ENCODE measurements around the gene NTS. TPM values are rescaled to one million over a fixed set of nuclear protein-coding genes. Genes with fewer than 3 reads are reported as not detected.

The NTS gene
- total RNA-seq, 4 donors from 2014 or later = not detected

- DNase-seq = no peak
- Histone ChIP-seq H3K36me3 (no peaks in the 10 kb centered on the region), H3K9me3 (no peaks in the 10 kb centered on the region), H3K4me1 (no peaks in the 10 kb centered on the region), H3K27ac (no peak overlapping the region), H3K27me3 (no peaks in the 10 kb centered on the region), H3K4me3 (no peak overlapping the region)
- TF ChIP-seq POLR2A (IDR thresholded peaks at IDR 0.05) = no peak
- TF ChIP-seq EP300 (IDR thresholded peaks at IDR 0.05; ENCODE audit: low read depth) = no peak
- no peak for TF ChIP-seq POLR2AphosphoS5 (IDR thresholded peaks at IDR 0.05)
- TF ChIP-seq CTCF (IDR thresholded peaks at IDR 0.05) = no peak
- intact Hi-C loops (cut with DNase I; ENCODE audit: low total_unique reads) (no loop called here), in situ Hi-C loops (cut with MboI; ENCODE audit: low pct_ligation_motif_present in 1 of 4, low pct_unique_long_range_greater_than_20kb in 1 of 4, low sequenced_read_pairs in 3 of 4) (loop anchor here in 3 of 4 donors (25.0 kb wide), 3 partner anchors 270 to 370 kb away; no protein-coding TSS in a partner anchor)
- 88% methylated on average over 3 of the region's 3 CpGs; no CpG with 5 or more reads in 1 of the 2 donors for WGBS, 2 donors (ENCODE audit: low coverage in 1 of 2)
Observed at GRCh38 chr12:85856966-85857365, 17.1 kb upstream of the NTS start.

- Histone ChIP-seq H3K4me1 (no peaks in the 10 kb centered on the region), H3K36me3 (no peaks in the 10 kb centered on the region), H3K9me3 (no peaks in the 10 kb centered on the region), H3K4me3 (no peak overlapping the region), H3K27ac (no peak overlapping the region), H3K27me3 (no peaks in the 10 kb centered on the region)
- WGBS, 2 donors (ENCODE audit: low coverage in 1 of 2) = 74% methylated on average over 6 of the region's 6 CpGs; no CpG with 5 or more reads in 1 of the 2 donors
- DNase-seq = no peak
- intact Hi-C loops (cut with DNase I; ENCODE audit: low total_unique reads) = loop anchor here (10.0 kb wide), 1 partner anchor 291 kb away; no protein-coding TSS in a partner anchor
- no peak for TF ChIP-seq CTCF (IDR thresholded peaks at IDR 0.05)
- in situ Hi-C loops (cut with MboI; ENCODE audit: low pct_ligation_motif_present in 1 of 4, low pct_unique_long_range_greater_than_20kb in 1 of 4, low sequenced_read_pairs in 3 of 4) = loop anchor here (5.0 to 25.0 kb wide), 7 partner anchors 279 to 401 kb away; no protein-coding TSS in a partner anchor
Observed at GRCh38 chr12:85865890-85866289, 8.2 kb upstream of the NTS start.

- intact Hi-C loops (cut with DNase I; ENCODE audit: low total_unique reads) (loop anchor here (10.0 kb wide), 1 partner anchor 292 kb away; no protein-coding TSS in a partner anchor), in situ Hi-C loops (cut with MboI; ENCODE audit: low pct_ligation_motif_present in 1 of 4, low pct_unique_long_range_greater_than_20kb in 1 of 4, low sequenced_read_pairs in 3 of 4) (loop anchor here (5.0 to 25.0 kb wide), 7 partner anchors 280 to 402 kb away; no protein-coding TSS in a partner anchor)
- Histone ChIP-seq H3K9me3 (no peaks in the 10 kb centered on the region), H3K27ac (no peak overlapping the region), H3K4me1 (no peaks in the 10 kb centered on the region), H3K36me3 (no peaks in the 10 kb centered on the region), H3K27me3 (no peaks in the 10 kb centered on the region), H3K4me3 (no peak overlapping the region)
- 32 to 36% methylated on average over 4 to 5 of the region's 5 CpGs for WGBS, 2 donors (ENCODE audit: low coverage in 1 of 2)
- TF ChIP-seq CTCF (IDR thresholded peaks at IDR 0.05) (peak; percentile 60 to 74 (median 72)), POLR2A (IDR thresholded peaks at IDR 0.05) (no peak)
- no peak for DNase-seq
Observed at GRCh38 chr12:85866986-85867776, 6.9 kb upstream of the NTS start.

- intact Hi-C loops (cut with DNase I; ENCODE audit: low total_unique reads) = loop anchor here (10.0 kb wide), 1 partner anchor 398 kb away; no protein-coding TSS in a partner anchor
- Histone ChIP-seq H3K27ac (no peak overlapping the region), H3K36me3 (no peaks in the 10 kb centered on the region), H3K27me3 (no peaks in the 10 kb centered on the region), H3K9me3 (no peaks in the 10 kb centered on the region), H3K4me3 (no peak overlapping the region), H3K4me1 (no peaks in the 10 kb centered on the region)
- 33% methylated on average over 3 of the region's 3 CpGs for WGBS, 2 donors (ENCODE audit: low coverage in 1 of 2)
- in situ Hi-C loops (cut with MboI; ENCODE audit: low pct_ligation_motif_present in 1 of 4, low pct_unique_long_range_greater_than_20kb in 1 of 4, low sequenced_read_pairs in 3 of 4) = loop anchor here in 3 of 4 donors (25.0 kb wide), 3 partner anchors 285 to 385 kb away; no protein-coding TSS in a partner anchor
- TF ChIP-seq CTCF (IDR thresholded peaks at IDR 0.05) (peak; percentile 42 to 66 (median 60)), POLR2AphosphoS5 (IDR thresholded peaks at IDR 0.05) (no peak)
- no peak for DNase-seq
Observed at GRCh38 chr12:85872497-85873091, 1.5 kb upstream of the NTS start.

Data from transverse colon (tissue), 4 donors.